Subcutaneous adipose tissue (tissue), 4 donors: Measurements from ENCODE around the gene RMC1. TPM values are rescaled to one million over a fixed set of nuclear protein-coding genes. Genes with fewer than 3 reads are reported as not detected.

Experiments
- total RNA-seq, 4 donors: library from RNA; depleted of rRNA; stranded (reverse); fragments of >200 nt; gene quantifications; one replicate each; pipeline ENCODE4 v1.1.0, GENCODE V29; 2016
- TF ChIP-seq, protein P1 (sequence below): fragments of 450-650 bp; IDR thresholded peaks from one replicate; pipeline ENCODE4 v1.5.1; 2016; ENCODE audit warnings: low read depth, mild to moderate bottlenecking, control low read depth, antibody characterized with exemption, moderate library complexity

RMC1 gene
- total RNA-seq, 4 donors from 2014 or later, result 20.3 to 62.1 (median 22.0) TPM

DNA sequence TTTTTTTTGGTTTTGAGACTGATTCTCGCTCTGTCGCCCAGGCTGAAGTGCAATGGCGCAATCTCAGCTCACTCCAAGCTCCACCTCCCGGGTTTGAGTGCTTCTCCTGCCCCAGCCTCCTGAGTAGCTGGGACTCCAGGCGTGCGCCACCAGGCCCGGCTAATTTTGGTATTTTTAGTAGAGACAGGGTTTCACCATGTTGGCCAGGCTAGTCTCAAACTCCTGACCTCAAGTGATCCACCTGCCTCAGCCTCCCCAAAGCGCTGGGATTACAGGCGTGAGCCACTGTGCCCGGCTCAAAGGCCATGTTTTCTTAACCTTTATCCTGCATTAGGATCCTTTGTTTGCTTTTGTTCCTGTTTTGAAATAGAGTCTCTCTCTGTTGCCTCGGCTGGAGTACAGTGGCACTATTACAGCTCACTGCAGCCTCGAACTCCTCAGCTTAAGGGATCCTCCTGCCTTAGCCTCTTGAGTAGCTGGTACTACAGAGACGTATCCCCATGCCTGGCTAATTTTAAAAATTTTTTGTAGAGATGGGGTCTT lies 42.0 kb downstream of the RMC1 start:
- TF ChIP-seq, protein P1, sequence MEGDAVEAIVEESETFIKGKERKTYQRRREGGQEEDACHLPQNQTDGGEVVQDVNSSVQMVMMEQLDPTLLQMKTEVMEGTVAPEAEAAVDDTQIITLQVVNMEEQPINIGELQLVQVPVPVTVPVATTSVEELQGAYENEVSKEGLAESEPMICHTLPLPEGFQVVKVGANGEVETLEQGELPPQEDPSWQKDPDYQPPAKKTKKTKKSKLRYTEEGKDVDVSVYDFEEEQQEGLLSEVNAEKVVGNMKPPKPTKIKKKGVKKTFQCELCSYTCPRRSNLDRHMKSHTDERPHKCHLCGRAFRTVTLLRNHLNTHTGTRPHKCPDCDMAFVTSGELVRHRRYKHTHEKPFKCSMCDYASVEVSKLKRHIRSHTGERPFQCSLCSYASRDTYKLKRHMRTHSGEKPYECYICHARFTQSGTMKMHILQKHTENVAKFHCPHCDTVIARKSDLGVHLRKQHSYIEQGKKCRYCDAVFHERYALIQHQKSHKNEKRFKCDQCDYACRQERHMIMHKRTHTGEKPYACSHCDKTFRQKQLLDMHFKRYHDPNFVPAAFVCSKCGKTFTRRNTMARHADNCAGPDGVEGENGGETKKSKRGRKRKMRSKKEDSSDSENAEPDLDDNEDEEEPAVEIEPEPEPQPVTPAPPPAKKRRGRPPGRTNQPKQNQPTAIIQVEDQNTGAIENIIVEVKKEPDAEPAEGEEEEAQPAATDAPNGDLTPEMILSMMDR, result no peak

DNA sequence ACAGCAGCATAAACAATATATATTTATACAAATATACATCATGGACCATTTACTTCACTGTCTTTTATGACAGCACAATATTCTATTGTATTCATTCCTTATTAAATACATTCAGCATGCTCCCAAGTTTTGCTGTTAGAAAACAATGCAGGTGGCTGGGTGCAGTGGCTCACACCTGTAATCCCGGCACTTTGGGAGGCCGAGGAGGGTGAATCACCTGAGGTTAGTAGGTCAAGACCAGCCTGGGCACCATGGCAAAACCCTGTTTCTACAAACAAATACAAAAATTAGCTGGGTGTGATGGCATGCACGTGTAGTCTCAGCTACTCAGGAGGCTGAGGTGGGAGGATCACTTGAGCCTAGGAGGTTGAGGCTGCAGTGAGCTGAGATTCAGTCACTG lies 44.0 kb downstream of the RMC1 start:
- TF ChIP-seq, protein P1, result no peak

DNA sequence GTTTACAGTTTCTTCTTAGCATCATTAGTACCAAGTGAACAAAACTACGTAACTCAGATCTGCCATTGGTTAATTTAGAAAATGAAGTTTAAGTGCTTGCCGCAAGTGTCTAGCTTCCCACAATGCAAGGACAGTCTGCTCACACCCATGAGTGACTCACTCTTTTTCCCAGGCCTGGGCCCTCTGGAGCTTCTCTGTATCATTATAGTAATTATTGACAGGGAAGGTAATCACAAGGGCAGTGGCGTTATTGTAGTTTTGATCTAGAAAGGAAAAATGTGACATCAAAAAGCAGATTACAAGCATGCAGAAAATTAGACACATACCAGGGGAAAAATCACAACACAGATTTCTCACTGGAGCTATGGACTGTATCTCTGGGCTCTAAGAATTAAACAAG lies 44.5 kb downstream of the RMC1 start:
- TF ChIP-seq, protein P1, result no peak

DNA sequence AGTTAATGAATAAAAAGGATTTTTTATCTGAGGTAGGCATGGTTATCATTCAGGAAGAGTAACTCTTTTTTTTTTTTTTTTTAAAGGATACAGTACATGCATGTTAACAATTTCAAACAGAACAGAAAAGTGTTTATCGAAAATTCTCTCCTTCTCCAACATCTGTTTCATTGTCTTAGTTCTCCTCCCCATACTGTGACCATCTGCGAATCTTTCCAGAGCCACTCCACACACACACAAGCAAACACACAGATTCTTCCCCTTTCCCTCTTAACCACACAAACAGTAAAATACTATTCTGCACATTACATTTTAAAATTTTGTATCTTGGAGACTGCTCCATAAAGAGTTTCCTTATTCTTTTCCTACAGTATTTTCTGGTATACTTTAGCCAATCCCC lies 45.0 kb downstream of the RMC1 start:
- TF ChIP-seq, protein P1, result no peak

DNA sequence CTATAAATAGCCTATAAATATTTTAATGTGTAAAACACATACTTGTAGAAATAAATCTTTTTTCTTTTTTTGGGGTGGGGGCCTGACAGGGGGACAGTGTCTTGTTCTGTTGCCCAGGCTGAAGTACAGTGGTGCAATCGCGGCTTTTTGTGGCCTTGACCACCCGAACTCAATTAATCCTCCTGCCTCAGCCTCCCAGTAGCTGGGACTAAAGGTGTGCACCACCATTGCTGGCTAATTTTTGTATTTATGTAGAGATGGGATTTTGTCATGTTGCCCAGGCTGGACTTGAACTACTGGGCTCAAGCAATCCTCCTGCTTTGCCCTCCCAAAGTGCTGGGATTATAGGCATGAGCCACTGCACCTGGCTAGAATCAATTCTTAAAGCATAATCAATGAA lies 45.4 kb downstream of the RMC1 start:
- TF ChIP-seq, protein P1, result no peak

DNA sequence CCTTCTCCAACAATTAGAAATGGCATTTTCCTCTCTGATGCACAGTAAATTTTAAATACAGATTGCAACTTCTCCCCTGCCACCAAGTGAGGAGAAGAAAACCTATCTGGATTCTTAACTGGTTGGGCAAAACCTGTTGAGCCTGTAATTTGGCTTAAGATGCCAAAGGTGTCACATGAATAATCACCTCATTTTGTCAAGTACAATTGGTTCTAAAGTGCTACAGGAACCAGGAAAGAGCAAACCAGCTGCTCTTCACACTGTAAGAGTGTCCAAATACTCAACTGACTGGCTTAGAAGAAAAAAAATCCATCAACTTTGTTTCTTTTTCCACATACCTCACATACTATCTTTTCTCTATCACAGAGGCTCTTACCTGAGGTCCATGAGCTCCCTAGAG lies 47.6 kb downstream of the RMC1 start:
- TF ChIP-seq, protein P1, result no peak

DNA sequence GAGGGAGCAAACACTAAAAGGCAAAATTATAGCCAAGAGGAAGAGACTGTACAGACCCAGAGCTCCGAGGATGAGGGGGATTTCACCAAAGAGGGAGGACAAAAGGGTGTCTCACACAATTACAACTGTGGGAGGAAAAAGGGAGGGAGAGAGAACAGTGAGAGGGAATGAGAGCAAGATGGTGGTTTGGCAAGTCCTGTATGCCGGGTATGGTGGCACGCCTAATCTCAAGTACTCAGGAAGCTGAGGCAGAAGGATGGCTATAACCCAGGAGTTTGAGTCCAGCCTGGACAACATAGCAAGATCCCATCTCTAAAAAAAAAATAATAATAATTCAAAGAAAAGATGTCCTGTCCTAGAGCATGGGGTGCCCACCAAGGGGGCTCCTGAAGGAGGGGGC lies 48.7 kb downstream of the RMC1 start:
- TF ChIP-seq, protein P1, result no peak
